ENCODE measurements around the gene ITGAD.
A peak's percentile ranks its signal among the peaks of the same experiment; 100 is the strongest.

Gene ITGAD

GRCh38 chr16:31458073-31458843 is 65.1 kb downstream of the ITGAD start:
- H3K9ac ChIP-seq (ENCODE audit: low read length): peak overlapping the region; percentile 90
- H3K27me3 ChIP-seq (ENCODE audit: control insufficient read depth, insufficient read depth, low read length): no peaks in the 10 kb centered on the region
- peak overlapping the region; percentile 86 for H3K4me3 ChIP-seq (ENCODE audit: low read length)
- no peaks in the 10 kb centered on the region for H3K36me3 ChIP-seq (ENCODE audit: control insufficient read depth, low read depth, low read length)
- H3K27ac ChIP-seq (ENCODE audit: low read length): no peak overlapping the region
- H3K9me3 ChIP-seq (ENCODE audit: control insufficient read depth, low read depth, low read length): no peaks in the 10 kb centered on the region
- peaks cover 10% of the 10 kb centered on the region for H3K4me1 ChIP-seq (ENCODE audit: control insufficient read depth, low read depth, low read length)

- H3K4me1 ChIP-seq (ENCODE audit: control insufficient read depth, low read depth, low read length): peaks cover 2% of the 10 kb centered on the region
These were observed 65.9 kb downstream of the ITGAD start, which contains the start of gene ARMC5 for GRCh38 chr16:31458844-31459686. Gene ARMC5, plus strand, starts transcription at chr16:31459501. Its CDS starts 24 bp downstream, at chr16:31459525.

GRCh38 chr16:31459687-31460581 is 66.8 kb downstream of the ITGAD start:
- peak overlapping the region; percentile 81 for H3K27ac ChIP-seq (ENCODE audit: low read length)
- no peaks in the 10 kb centered on the region for H3K27me3 ChIP-seq (ENCODE audit: control insufficient read depth, insufficient read depth, low read length)
- no peaks in the 10 kb centered on the region for H3K36me3 ChIP-seq (ENCODE audit: control insufficient read depth, low read depth, low read length)
- H3K4me1 ChIP-seq (ENCODE audit: control insufficient read depth, low read depth, low read length): no peaks in the 10 kb centered on the region
- no peaks in the 10 kb centered on the region for H3K9me3 ChIP-seq (ENCODE audit: control insufficient read depth, low read depth, low read length)
- H3K4me3 ChIP-seq (ENCODE audit: low read length): peak overlapping the region; percentile 86
- H3K9ac ChIP-seq (ENCODE audit: low read length): peak overlapping the region; percentile 90

More at GRCh38 chr16:31458844-31459686, 65.9 kb downstream of the ITGAD start, which contains the start of gene ARMC5:
- Histone ChIP-seq H3K36me3 (ENCODE audit: control insufficient read depth, low read depth, low read length) (no peaks in the 10 kb centered on the region), H3K27ac (ENCODE audit: low read length) (peak within 1 kb of the TSS; percentile 81), H3K9me3 (ENCODE audit: control insufficient read depth, low read depth, low read length) (no peaks in the 10 kb centered on the region), H3K9ac (ENCODE audit: low read length) (peak within 1 kb of the TSS; percentile 90), H3K27me3 (ENCODE audit: control insufficient read depth, insufficient read depth, low read length) (no peaks in the 10 kb centered on the region), H3K4me3 (ENCODE audit: low read length) (peak within 1 kb of the TSS; percentile 86)

GRCh38 chr16:31460582-31461002 is 67.5 kb downstream of the ITGAD start:
- no peaks in the 10 kb centered on the region for H3K4me1 ChIP-seq (ENCODE audit: control insufficient read depth, low read depth, low read length)
- H3K36me3 ChIP-seq (ENCODE audit: control insufficient read depth, low read depth, low read length): no peaks in the 10 kb centered on the region
- H3K4me3 ChIP-seq (ENCODE audit: low read length): peak overlapping the region; percentile 86
- H3K27me3 ChIP-seq (ENCODE audit: control insufficient read depth, insufficient read depth, low read length): no peaks in the 10 kb centered on the region
- no peaks in the 10 kb centered on the region for H3K9me3 ChIP-seq (ENCODE audit: control insufficient read depth, low read depth, low read length)
- H3K27ac ChIP-seq (ENCODE audit: low read length): no peak overlapping the region
- no peak overlapping the region for H3K9ac ChIP-seq (ENCODE audit: low read length)

- H3K27ac ChIP-seq (ENCODE audit: low read length): no peak overlapping the region
- no peak overlapping the region for H3K9ac ChIP-seq (ENCODE audit: low read length)
- no peaks in the 10 kb centered on the region for H3K36me3 ChIP-seq (ENCODE audit: control insufficient read depth, low read depth, low read length)
- no peaks in the 10 kb centered on the region for H3K4me1 ChIP-seq (ENCODE audit: control insufficient read depth, low read depth, low read length)
- no peaks in the 10 kb centered on the region for H3K27me3 ChIP-seq (ENCODE audit: control insufficient read depth, insufficient read depth, low read length)
- no peaks in the 10 kb centered on the region for H3K9me3 ChIP-seq (ENCODE audit: control insufficient read depth, low read depth, low read length)
- H3K4me3 ChIP-seq (ENCODE audit: low read length): no peak overlapping the region
These were observed 68.2 kb downstream of the ITGAD start for GRCh38 chr16:31461201-31461920.

- H3K27ac ChIP-seq (ENCODE audit: low read length): no peak overlapping the region
- H3K9me3 ChIP-seq (ENCODE audit: control insufficient read depth, low read depth, low read length): no peaks in the 10 kb centered on the region
- H3K27me3 ChIP-seq (ENCODE audit: control insufficient read depth, insufficient read depth, low read length): no peaks in the 10 kb centered on the region
- H3K4me1 ChIP-seq (ENCODE audit: control insufficient read depth, low read depth, low read length): no peaks in the 10 kb centered on the region
- H3K9ac ChIP-seq (ENCODE audit: low read length): no peak overlapping the region
- H3K4me3 ChIP-seq (ENCODE audit: low read length): no peak overlapping the region
- no peaks in the 10 kb centered on the region for H3K36me3 ChIP-seq (ENCODE audit: control insufficient read depth, low read depth, low read length)
These were observed 69.0 kb downstream of the ITGAD start for GRCh38 chr16:31461921-31462804.

GRCh38 chr16:31464348-31464769 is 71.2 kb downstream of the ITGAD start:
- no peaks in the 10 kb centered on the region for H3K36me3 ChIP-seq (ENCODE audit: control insufficient read depth, low read depth, low read length)
- no peaks in the 10 kb centered on the region for H3K9me3 ChIP-seq (ENCODE audit: control insufficient read depth, low read depth, low read length)
- H3K27ac ChIP-seq (ENCODE audit: low read length): no peak overlapping the region
- no peak overlapping the region for H3K4me3 ChIP-seq (ENCODE audit: low read length)
- H3K9ac ChIP-seq (ENCODE audit: low read length): no peak overlapping the region
- no peaks in the 10 kb centered on the region for H3K27me3 ChIP-seq (ENCODE audit: control insufficient read depth, insufficient read depth, low read length)
- no peaks in the 10 kb centered on the region for H3K4me1 ChIP-seq (ENCODE audit: control insufficient read depth, low read depth, low read length)

GRCh38 chr16:31464781-31465260 is 71.7 kb downstream of the ITGAD start:
- Histone ChIP-seq H3K9ac (ENCODE audit: low read length) (no peak overlapping the region), H3K27me3 (ENCODE audit: control insufficient read depth, insufficient read depth, low read length) (no peaks in the 10 kb centered on the region), H3K4me3 (ENCODE audit: low read length) (no peak overlapping the region), H3K36me3 (ENCODE audit: control insufficient read depth, low read depth, low read length) (no peaks in the 10 kb centered on the region), H3K27ac (ENCODE audit: low read length) (no peak overlapping the region), H3K9me3 (ENCODE audit: control insufficient read depth, low read depth, low read length) (no peaks in the 10 kb centered on the region), H3K4me1 (ENCODE audit: control insufficient read depth, low read depth, low read length) (no peaks in the 10 kb centered on the region)

- Histone ChIP-seq H3K4me1 (ENCODE audit: control insufficient read depth, low read depth, low read length) (no peaks in the 10 kb centered on the region), H3K27me3 (ENCODE audit: control insufficient read depth, insufficient read depth, low read length) (peaks cover under 1% of the 10 kb centered on the region), H3K4me3 (ENCODE audit: low read length) (no peak overlapping the region), H3K36me3 (ENCODE audit: control insufficient read depth, low read depth, low read length) (no peaks in the 10 kb centered on the region), H3K27ac (ENCODE audit: low read length) (no peak overlapping the region), H3K9me3 (ENCODE audit: control insufficient read depth, low read depth, low read length) (no peaks in the 10 kb centered on the region), H3K9ac (ENCODE audit: low read length) (no peak overlapping the region)
These were observed 72.7 kb downstream of the ITGAD start for GRCh38 chr16:31465788-31466370.
